Mesenchymal stem cell (in vitro differentiated cells and primary cell): ENCODE data around the gene PAOX.

Experiments used
- DNase-seq: peaks from one replicate; pipeline ENCODE4 v3.0.0-alpha.2; 2013
- H2AFZ ChIP-seq: one replicate; pipeline ENCODE4 v1.6.1; 2013; ENCODE audit warnings: low read depth, mild to moderate bottlenecking, control low read depth, inconsistent platforms, low read length, moderate library complexity
- H2AK5ac ChIP-seq: 2 replicates; pipeline ENCODE4 v1.6.1; 2013; ENCODE audit warnings: low read length, moderate library complexity, mild to moderate bottlenecking, inconsistent platforms; ENCODE audit not compliant: severe bottlenecking
- H2BK120ac ChIP-seq: one replicate; pipeline ENCODE4 v1.6.1; 2013; ENCODE audit warnings: low read depth, mild to moderate bottlenecking, inconsistent platforms, low read length, moderate library complexity
- H2BK12ac ChIP-seq, 2 experiments: one replicate each; pipeline ENCODE4 v1.6.1; 2013; ENCODE audit warnings: inconsistent platforms in 2 of 2, low read length in 2 of 2, mild to moderate bottlenecking in 2 of 2, moderate library complexity in 2 of 2, control low read depth in 1 of 2
- H2BK15ac ChIP-seq: one replicate; pipeline ENCODE4 v1.6.1; 2013; ENCODE audit warnings: mild to moderate bottlenecking, low read depth, inconsistent platforms; ENCODE audit not compliant: poor library complexity, severe bottlenecking
- H2BK5ac ChIP-seq: 2 replicates; pipeline ENCODE4 v1.6.1; 2013; ENCODE audit warnings: low read depth, mild to moderate bottlenecking, low read length, control low read depth, inconsistent platforms; ENCODE audit not compliant: poor library complexity, severe bottlenecking
- H3K14ac ChIP-seq, 2 experiments: one replicate each; pipeline ENCODE4 v1.6.1; 2013; ENCODE audit warnings: inconsistent platforms in 2 of 2, low read length in 2 of 2, control low read depth in 1 of 2, mild to moderate bottlenecking in 1 of 2, moderate library complexity in 1 of 2
- H3K18ac ChIP-seq, 2 experiments: one replicate each; pipeline ENCODE4 v1.6.1; 2013; ENCODE audit warnings: inconsistent platforms in 2 of 2, low read length in 2 of 2, control low read depth in 1 of 2, low read depth in 1 of 2, mild to moderate bottlenecking in 1 of 2
- H3K23ac ChIP-seq, 2 experiments: one replicate each; pipeline ENCODE4 v1.6.1; 2013; ENCODE audit warnings: inconsistent platforms in 2 of 2, low read length in 2 of 2, mild to moderate bottlenecking in 2 of 2, moderate library complexity in 2 of 2, control low read depth in 1 of 2
- H3K27ac ChIP-seq: 2 replicates; pipeline ENCODE4 v1.5.1; 2013; ENCODE audit warnings: mild to moderate bottlenecking, moderate library complexity, low read length, control low read depth, inconsistent platforms; ENCODE audit not compliant: poor library complexity, severe bottlenecking
- H3K27me3 ChIP-seq, 2 experiments: 2 replicates each; pipeline versions ENCODE4 v1.6.1 to v1.7.0; 2013; ENCODE audit warnings: low read length in 2 of 2, mild to moderate bottlenecking in 2 of 2, moderate library complexity in 2 of 2, control low read depth in 1 of 2, inconsistent platforms in 1 of 2; ENCODE audit not compliant: control insufficient read depth in 1 of 2, insufficient read depth in 1 of 2
- H3K36me3 ChIP-seq, 2 experiments: 2 replicates each; pipeline versions ENCODE4 v1.6.1 to v1.7.0; 2013; ENCODE audit warnings: low read length in 2 of 2, control low read depth in 1 of 2, inconsistent platforms in 1 of 2, low read depth in 1 of 2, mild to moderate bottlenecking in 1 of 2; ENCODE audit not compliant: insufficient read depth in 2 of 2, control insufficient read depth in 1 of 2
- H3K4ac ChIP-seq, 2 experiments: one replicate each; pipeline ENCODE4 v1.6.1; 2013; ENCODE audit warnings: inconsistent platforms in 2 of 2, low read length in 2 of 2, mild to moderate bottlenecking in 2 of 2, moderate library complexity in 2 of 2, control low read depth in 1 of 2, low read depth in 1 of 2
- H3K4me1 ChIP-seq: 2 replicates; pipeline ENCODE4 v1.6.1; 2013; ENCODE audit warnings: low read depth, low read length, control low read depth; ENCODE audit not compliant: control insufficient read depth, insufficient read depth
- H3K4me2 ChIP-seq: 2 replicates; pipeline ENCODE4 v1.6.1; 2013; ENCODE audit warnings: low read length, mild to moderate bottlenecking, inconsistent platforms; ENCODE audit not compliant: poor library complexity, severe bottlenecking
- H3K4me3 ChIP-seq, 2 experiments: 2 replicates each; pipeline versions ENCODE4 v1.5.1 to v1.7.0; 2013; ENCODE audit warnings: low read length in 2 of 2, mild to moderate bottlenecking in 2 of 2, control low read depth in 1 of 2, low read depth in 1 of 2; ENCODE audit not compliant: insufficient read depth in 1 of 2
- H3K79me1 ChIP-seq: replicated peaks from 2 replicates; pipeline ENCODE4 v1.6.1; 2013; ENCODE audit warnings: mild to moderate bottlenecking, control low read depth, low read length, inconsistent platforms; ENCODE audit not compliant: poor library complexity, severe bottlenecking
- H3K9ac ChIP-seq: 2 replicates; pipeline ENCODE4 v1.7.0; 2013; ENCODE audit warnings: mild to moderate bottlenecking, low read length, moderate library complexity
- H3K9me3 ChIP-seq: 2 replicates; pipeline ENCODE4 v1.7.0; 2013; ENCODE audit warnings: mild to moderate bottlenecking, low read length; ENCODE audit not compliant: control insufficient read depth
- H4K8ac ChIP-seq: one replicate; pipeline ENCODE4 v1.6.1; 2013; ENCODE audit warnings: inconsistent platforms, mild to moderate bottlenecking, low read length, moderate library complexity
- H4K91ac ChIP-seq: one replicate; pipeline ENCODE4 v1.6.1; 2013; ENCODE audit warnings: mild to moderate bottlenecking, low read length, inconsistent platforms
- WGBS: methylation state at CpG from one replicate; pipeline ENCODE4 v1.1.7; 2013; ENCODE audit warnings: mixed read lengths; 5-methylcytosine and 5-hydroxymethylcytosine counted together

PAOX gene

GRCh38 chr10:133397938-133398337 is 18.9 kb downstream of the PAOX start:
- DNase-seq = no peak
- WGBS = 97% methylated on average over 7 of the region's 7 CpGs
- no peak overlapping the region for H3K18ac ChIP-seq
- no peak overlapping the region for H2BK120ac ChIP-seq
- H3K9ac ChIP-seq = no peak overlapping the region
- H2AK5ac ChIP-seq = peak overlapping the region; percentile 79
- H3K9me3 ChIP-seq = no peaks in the 10 kb centered on the region
- H4K91ac ChIP-seq = no peak overlapping the region
- no peak overlapping the region for H3K4me2 ChIP-seq
- no peak overlapping the region for H2BK12ac ChIP-seq
- no peak overlapping the region for H3K23ac ChIP-seq
- H2BK15ac ChIP-seq = no peak overlapping the region
- H3K14ac ChIP-seq = no peak overlapping the region
- no peak overlapping the region for H2BK5ac ChIP-seq
- no peak overlapping the region for H3K4ac ChIP-seq
- H4K8ac ChIP-seq = no peak overlapping the region
- no peaks in the 10 kb centered on the region for H3K27me3 ChIP-seq
- peaks cover 21% of the 10 kb centered on the region for H3K4me1 ChIP-seq
- H3K79me1 ChIP-seq = peaks cover 43% of the 10 kb centered on the region
- peaks cover 55 to 61% of the 10 kb centered on the region in 2 experiments for H3K36me3 ChIP-seq
- H2AFZ ChIP-seq = no peak overlapping the region
- H3K4me3 ChIP-seq = no peak overlapping the region
- peak overlapping the region; percentile 34 for H3K27ac ChIP-seq

- no peak overlapping the region for H3K18ac ChIP-seq
- no peak overlapping the region for H2BK15ac ChIP-seq
- no peak for DNase-seq
- H2AFZ ChIP-seq = no peak overlapping the region
- H3K4me2 ChIP-seq = no peak overlapping the region
- no peak overlapping the region for H4K91ac ChIP-seq
- H3K4me1 ChIP-seq = peaks cover 23% of the 10 kb centered on the region
- H3K36me3 ChIP-seq = peaks cover 63 to 70% of the 10 kb centered on the region in 2 experiments
- no peak overlapping the region for H4K8ac ChIP-seq
- H3K23ac ChIP-seq = no peak overlapping the region
- no peak overlapping the region for H3K4ac ChIP-seq
- no peak overlapping the region for H3K27ac ChIP-seq
- H3K14ac ChIP-seq = no peak overlapping the region
- H2AK5ac ChIP-seq = no peak overlapping the region
- H3K27me3 ChIP-seq = no peaks in the 10 kb centered on the region
- H2BK5ac ChIP-seq = no peak overlapping the region
- no peak overlapping the region for H3K9ac ChIP-seq
- H2BK120ac ChIP-seq = no peak overlapping the region
- H3K79me1 ChIP-seq = peaks cover 46% of the 10 kb centered on the region
- H3K9me3 ChIP-seq = no peaks in the 10 kb centered on the region
- 96% methylated on average over 19 of the region's 19 CpGs for WGBS
- no peak overlapping the region for H2BK12ac ChIP-seq
- no peak overlapping the region for H3K4me3 ChIP-seq
These were observed 20.1 kb downstream of the PAOX start for GRCh38 chr10:133399123-133399601.

- Histone ChIP-seq H4K8ac (no peak overlapping the region), H3K9me3 (no peaks in the 10 kb centered on the region)
These were observed 21.8 kb downstream of the PAOX start for GRCh38 chr10:133400624-133401424.

GRCh38 chr10:133401500-133401899 is 22.4 kb downstream of the PAOX start:
- Histone ChIP-seq H2BK5ac (no peak overlapping the region), H3K79me1 (peaks cover 38% of the 10 kb centered on the region), H2BK15ac (no peak overlapping the region), H2AK5ac (no peak overlapping the region), H3K4ac (no peak overlapping the region), H2AFZ (no peak overlapping the region), H3K9ac (no peak overlapping the region), H4K91ac (no peak overlapping the region), H4K8ac (no peak overlapping the region), H3K9me3 (no peaks in the 10 kb centered on the region), H3K18ac (no peak overlapping the region), H2BK120ac (no peak overlapping the region), H2BK12ac (no peak overlapping the region), H3K36me3 (peaks cover 60 to 81% of the 10 kb centered on the region in 2 experiments), H3K27me3 (no peaks in the 10 kb centered on the region), H3K27ac (no peak overlapping the region), H3K4me2 (no peak overlapping the region), H3K4me1 (peaks cover 16% of the 10 kb centered on the region), H3K4me3 (no peak overlapping the region), H3K14ac (no peak overlapping the region), H3K23ac (no peak overlapping the region)
- no peak for DNase-seq
- 95% methylated on average over 10 of the region's 12 CpGs for WGBS

More at GRCh38 chr10:133400624-133401424, 21.8 kb downstream of the PAOX start:
- DNase-seq = peak; percentile 25
- Histone ChIP-seq H3K4me1 (peaks cover 18% of the 10 kb centered on the region), H2BK120ac (no peak overlapping the region), H3K79me1 (peaks cover 42% of the 10 kb centered on the region), H3K18ac (no peak overlapping the region), H3K4ac (no peak overlapping the region), H3K9ac (no peak overlapping the region), H2BK5ac (no peak overlapping the region), H3K27me3 (no peaks in the 10 kb centered on the region), H2BK12ac (no peak overlapping the region), H3K4me3 (no peak overlapping the region), H4K91ac (no peak overlapping the region), H3K36me3 (peaks cover 63 to 85% of the 10 kb centered on the region in 2 experiments), H3K23ac (no peak overlapping the region), H2AFZ (no peak overlapping the region), H3K14ac (no peak overlapping the region), H2BK15ac (no peak overlapping the region), H3K27ac (no peak overlapping the region), H3K4me2 (no peak overlapping the region), H2AK5ac (no peak overlapping the region)
- WGBS = 94% methylated on average over 9 of the region's 10 CpGs
